HG03442 (cell line): ENCODE results near the gene IPMK.
"Not testable (repeated sequence)": the region's sequence is repeated elsewhere in the genome, so short reads cannot be mapped to it uniquely, and the experiment has no call there.

Source experiments
- ATAC-seq: cut with Tn5 transposase; IDR thresholded peaks from one replicate; pipeline ENCODE4 v1.9.1; 2021; ENCODE audit warnings: mild to moderate bottlenecking, moderate library complexity; ENCODE audit not compliant: unreplicated experiment

Gene IPMK

GRCh38 chr10:58229856-58230255 is 37.8 kb downstream of the IPMK start:
- ATAC-seq: not testable (repeated sequence)

DNA sequence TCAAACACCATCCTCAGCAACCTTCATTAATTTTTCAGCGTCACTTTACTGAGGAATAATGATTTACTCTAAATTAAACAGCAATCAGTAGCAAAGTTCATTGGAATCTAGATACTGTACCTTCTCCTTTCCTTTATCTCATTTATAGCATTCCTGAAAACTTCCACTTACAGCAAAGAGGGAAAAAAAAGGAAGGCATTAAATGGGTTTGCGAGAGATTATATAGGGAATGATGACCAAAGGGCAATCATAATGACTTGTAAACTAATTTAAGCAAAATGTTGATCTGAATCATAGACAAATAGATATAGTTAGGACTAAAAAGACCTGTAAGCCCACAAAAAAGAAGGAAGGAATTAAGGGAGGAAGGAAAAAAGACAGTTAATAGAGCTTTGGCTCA is 42.0 kb downstream of the IPMK start:
- ATAC-seq: no peak

- no peak for ATAC-seq
Measured at GRCh38 chr10:58220769-58221451, 46.8 kb downstream of the IPMK start.

- no peak for ATAC-seq
Measured at GRCh38 chr10:58219875-58220274, 47.8 kb downstream of the IPMK start.

- no peak for ATAC-seq
Measured at GRCh38 chr10:58217612-58218011, 50.1 kb downstream of the IPMK start.

DNA sequence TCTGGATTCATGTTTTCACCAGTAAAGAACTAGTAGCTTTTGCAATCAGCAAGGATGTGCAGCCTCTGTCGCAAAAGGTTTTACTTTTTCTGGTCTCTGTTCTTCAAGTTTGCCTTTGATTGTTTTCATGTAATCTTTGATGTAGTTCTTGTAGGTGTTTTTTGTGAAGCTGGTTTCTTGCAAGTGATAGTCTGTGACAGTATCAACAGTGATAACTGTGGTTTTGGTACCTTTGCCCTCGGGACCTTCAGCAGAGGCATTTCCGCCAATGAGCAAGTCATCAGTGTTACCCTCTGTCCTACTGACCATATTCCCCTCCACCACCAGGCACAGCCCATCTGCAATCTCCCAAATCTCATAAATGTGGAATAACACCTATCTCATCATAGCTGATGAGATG is 55.1 kb downstream of the IPMK start:
- no peak for ATAC-seq

- ATAC-seq: no peak
Measured at GRCh38 chr10:58210160-58210559, 57.5 kb downstream of the IPMK start.

GRCh38 chr10:58209669-58210068 is 58.0 kb downstream of the IPMK start:
- no peak for ATAC-seq

GRCh38 chr10:58206251-58206650 is 61.4 kb downstream of the IPMK start:
- ATAC-seq: no peak

GRCh38 chr10:58201704-58202103 is 66.0 kb downstream of the IPMK start:
- ATAC-seq: peak; percentile 68

DNA sequence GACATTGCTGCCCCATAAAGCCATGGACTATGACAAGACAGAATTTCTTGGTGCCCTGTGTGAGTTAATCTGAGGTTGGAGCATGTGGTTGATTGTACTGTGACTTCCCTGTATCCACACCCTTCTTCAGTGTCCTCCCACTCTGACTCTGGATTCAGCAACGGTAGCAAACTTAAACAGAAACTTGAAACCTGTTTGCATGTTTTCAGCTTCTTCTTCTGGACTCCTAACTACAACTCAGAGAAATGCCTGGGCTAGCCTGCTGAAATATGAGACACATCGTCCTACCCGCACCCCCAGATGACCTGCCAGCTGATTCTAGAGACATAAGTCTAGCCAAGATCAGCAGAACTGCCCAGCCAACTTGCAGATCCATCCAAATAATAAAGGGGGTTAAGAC is 78.4 kb downstream of the IPMK start:
- no peak for ATAC-seq

DNA sequence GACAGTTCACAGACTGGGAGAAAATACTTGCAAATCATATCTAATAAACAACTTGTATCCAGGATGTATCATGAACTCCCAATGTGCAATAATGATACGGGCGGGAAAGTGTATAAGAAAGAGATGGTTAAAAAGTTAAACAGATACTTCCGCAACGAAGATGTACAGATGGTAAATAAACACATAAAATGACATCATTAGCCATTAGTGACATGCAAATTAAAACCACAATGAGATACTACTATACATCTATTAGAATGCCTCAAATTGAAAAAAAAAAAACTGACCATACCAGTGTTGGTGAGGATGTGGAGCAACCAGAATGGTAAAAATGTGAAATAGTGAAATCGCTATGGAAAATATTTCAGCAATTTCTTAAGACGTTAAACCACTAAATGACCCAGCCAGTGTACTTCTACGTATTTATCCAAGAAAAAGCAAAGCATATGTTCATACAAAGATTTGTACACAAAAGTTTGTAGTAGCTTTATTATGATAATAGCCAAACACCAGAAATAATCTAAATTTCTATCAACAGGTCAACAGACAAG is 83.5 kb downstream of the IPMK start:
- ATAC-seq: no peak

DNA sequence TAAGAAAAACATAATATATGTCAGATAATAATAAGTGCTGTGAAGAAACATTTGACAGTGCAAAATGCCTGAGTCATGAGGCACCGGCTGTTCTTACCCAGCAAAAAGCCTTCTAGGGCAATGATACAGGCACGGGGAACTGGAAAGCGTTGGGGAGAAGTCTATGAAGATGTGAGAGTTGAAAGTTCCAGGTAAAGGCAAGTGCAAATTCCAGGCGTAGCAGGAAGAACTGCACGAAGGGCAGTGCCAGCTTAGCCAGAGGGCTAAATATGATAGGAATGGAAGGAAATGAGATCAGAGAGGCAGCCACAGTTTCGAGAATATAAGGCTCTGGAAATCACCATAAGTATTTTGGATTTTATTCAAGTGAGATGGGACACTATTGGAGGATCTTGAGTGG is 87.0 kb downstream of the IPMK start:
- no peak for ATAC-seq

GRCh38 chr10:58179238-58179637 is 88.5 kb downstream of the IPMK start:
- no peak for ATAC-seq

GRCh38 chr10:58178811-58179210 is 88.9 kb downstream of the IPMK start:
- ATAC-seq: no peak

GRCh38 chr10:58177362-58177947 is 90.2 kb downstream of the IPMK start:
- no peak for ATAC-seq

GRCh38 chr10:58175990-58176900 is 91.4 kb downstream of the IPMK start:
- no peak for ATAC-seq

DNA sequence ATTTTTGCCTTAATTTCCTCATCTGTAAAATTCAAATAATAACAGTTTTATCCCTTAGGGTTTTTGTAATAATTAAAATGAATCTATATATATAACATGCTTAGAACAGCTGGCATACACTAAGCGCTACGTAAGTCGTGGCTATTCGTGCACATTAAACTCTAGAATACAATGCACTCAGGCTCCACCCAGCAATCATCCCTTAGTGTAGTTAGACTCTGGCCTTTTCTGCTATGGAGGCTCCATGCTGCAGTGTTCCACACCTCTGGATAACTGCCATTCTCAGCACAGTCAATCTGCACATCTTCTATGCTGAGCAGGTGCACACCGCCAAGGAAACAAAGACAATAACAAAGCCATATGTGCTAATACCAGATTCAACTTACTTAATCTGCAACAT is 92.9 kb downstream of the IPMK start:
- no peak for ATAC-seq

DNA sequence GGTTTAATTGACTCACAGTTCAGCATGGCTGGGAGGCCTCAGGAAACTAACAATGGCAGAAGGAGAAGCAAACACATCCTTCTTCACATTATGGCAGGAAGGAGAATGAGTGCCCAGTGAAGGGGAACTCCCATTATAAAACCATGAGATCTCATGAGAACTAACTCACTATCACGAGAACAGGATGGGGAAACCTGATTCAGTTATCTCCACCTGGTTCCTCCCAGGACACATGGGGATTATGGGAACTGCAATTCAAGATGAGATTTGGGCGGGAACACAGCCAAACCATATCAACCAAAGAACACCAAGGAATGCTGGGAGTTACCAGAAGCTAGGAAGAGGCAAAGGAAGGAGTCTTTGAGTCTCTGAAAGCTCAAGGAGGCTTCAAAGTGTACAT is 94.3 kb downstream of the IPMK start:
- no peak for ATAC-seq

- no peak for ATAC-seq
Measured at GRCh38 chr10:58171146-58171545, 96.5 kb downstream of the IPMK start.

DNA sequence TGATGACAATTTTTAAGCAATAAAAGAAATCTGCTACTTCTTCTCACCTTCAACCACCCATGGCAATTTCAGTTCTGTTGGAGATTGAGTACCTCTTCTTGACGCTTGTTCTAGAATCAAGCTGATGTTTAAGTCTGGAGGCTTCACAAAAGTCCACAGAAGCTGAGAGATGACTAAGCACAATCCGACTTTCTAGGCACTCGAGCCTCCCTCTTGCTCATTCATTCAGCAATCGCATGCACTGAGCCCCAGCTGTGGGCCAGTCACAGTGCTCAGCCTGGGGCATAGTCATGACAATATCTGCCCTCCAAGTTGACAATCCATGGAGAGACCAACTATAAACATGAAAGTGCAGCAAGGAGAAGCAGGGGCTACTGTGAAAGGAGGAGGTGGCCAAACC is 103.2 kb downstream of the IPMK start:
- ATAC-seq: no peak

GRCh38 chr10:58158806-58159205 is 108.9 kb downstream of the IPMK start:
- no peak for ATAC-seq
